ENCODE results near the gene PARD3. TPM values are rescaled to one million over a fixed set of nuclear protein-coding genes. Genes with fewer than 3 reads are reported as not detected.

PARD3 gene
- total RNA-seq, 1 donor from 2014 or later = 0.11 TPM

GRCh38 chr10:34323192-34323591 lies 491.9 kb downstream of the PARD3 start:
- no peaks in the 10 kb centered on the region for H3K27me3 Mint-ChIP-seq
- CTCF ChIA-PET = no interaction called here

GRCh38 chr10:34320265-34320664 lies 494.8 kb downstream of the PARD3 start:
- intact Hi-C loops (cut with micrococcal nuclease) = no loop called here
- ATAC-seq (ENCODE audit: low read depth) (no peak), DNase-seq (no peak)
- Mint-ChIP-seq H3K4me3 (no peak overlapping the region), H3K27me3 (no peaks in the 10 kb centered on the region), H3K4me1 (no peaks in the 10 kb centered on the region), H3K27ac (no peak overlapping the region), H3K9me3 (no peaks in the 10 kb centered on the region), H3K36me3 (ENCODE audit: low read depth) (no peaks in the 10 kb centered on the region)
- POLR2A ChIA-PET = no interaction called here
- no peak for TF ChIP-seq CTCF (IDR thresholded peaks at IDR 0.05)
- CTCF ChIA-PET = no interaction called here

More at GRCh38 chr10:34323192-34323591, 491.9 kb downstream of the PARD3 start:
- ATAC-seq (ENCODE audit: low read depth) (no peak), DNase-seq (no peak)
- POLR2A ChIA-PET = no interaction called here
- Mint-ChIP-seq H3K4me1 (no peaks in the 10 kb centered on the region), H3K9me3 (no peaks in the 10 kb centered on the region), H3K27ac (no peak overlapping the region), H3K4me3 (no peak overlapping the region), H3K36me3 (ENCODE audit: low read depth) (no peaks in the 10 kb centered on the region)
- intact Hi-C loops (cut with micrococcal nuclease) = no loop called here
- TF ChIP-seq CTCF (IDR thresholded peaks at IDR 0.05) = no peak

- no peak for TF ChIP-seq CTCF (IDR thresholded peaks at IDR 0.05)
- Mint-ChIP-seq H3K4me3 (no peak overlapping the region), H3K27ac (no peak overlapping the region), H3K36me3 (ENCODE audit: low read depth) (no peaks in the 10 kb centered on the region), H3K4me1 (no peaks in the 10 kb centered on the region), H3K27me3 (no peaks in the 10 kb centered on the region), H3K9me3 (no peaks in the 10 kb centered on the region)
- intact Hi-C loops (cut with micrococcal nuclease) = no loop called here
- DNase-seq (no peak), ATAC-seq (ENCODE audit: low read depth) (no peak)
- POLR2A ChIA-PET = no interaction called here
- CTCF ChIA-PET = no interaction called here
These were observed 495.8 kb downstream of the PARD3 start for GRCh38 chr10:34319197-34319846.

- Mint-ChIP-seq H3K36me3 (ENCODE audit: low read depth) (no peaks in the 10 kb centered on the region), H3K27me3 (no peaks in the 10 kb centered on the region), H3K4me3 (no peak overlapping the region), H3K4me1 (no peaks in the 10 kb centered on the region), H3K27ac (no peak overlapping the region), H3K9me3 (no peaks in the 10 kb centered on the region)
- intact Hi-C loops (cut with micrococcal nuclease) = no loop called here
- TF ChIP-seq CTCF (IDR thresholded peaks at IDR 0.05) = no peak
- ATAC-seq (ENCODE audit: low read depth) = no peak
- no peak for DNase-seq
- CTCF ChIA-PET = no interaction called here
- POLR2A ChIA-PET = no interaction called here
These were observed 498.9 kb downstream of the PARD3 start for GRCh38 chr10:34316154-34316553.

- H3K4me3 Mint-ChIP-seq = no peak overlapping the region
- intact Hi-C loops (cut with micrococcal nuclease) = no loop called here
- H3K9me3 Mint-ChIP-seq = no peaks in the 10 kb centered on the region
- H3K27me3 Mint-ChIP-seq = no peaks in the 10 kb centered on the region
- no peak overlapping the region for H3K27ac Mint-ChIP-seq
- CTCF ChIA-PET = no interaction called here
- H3K4me1 Mint-ChIP-seq = no peaks in the 10 kb centered on the region
- DNase-seq (no peak), ATAC-seq (ENCODE audit: low read depth) (no peak)
- no peak for TF ChIP-seq CTCF (IDR thresholded peaks at IDR 0.05)
- H3K36me3 Mint-ChIP-seq (ENCODE audit: low read depth) = no peaks in the 10 kb centered on the region
- POLR2A ChIA-PET = no interaction called here
These were observed 500.6 kb downstream of the PARD3 start for GRCh38 chr10:34314457-34314856.

All from activated B cell treated with CpG ODN at 0.5 μM for 24 hours (primary cell).